LNCAP (cell line): ENCODE data around the gene SELENON.

Experiments
- CTCF ChIP-seq: fragments of 450-650 bp; IDR thresholded peaks from 2 replicates; pipeline ENCODE4 v1.5.1; 2017; ENCODE audit warnings: mild to moderate bottlenecking

The SELENON gene

GRCh38 chr1:25836695-25837094 lies 36.7 kb downstream of the SELENON start:
- no peak for TF ChIP-seq CTCF

- peak; percentile 58 for TF ChIP-seq CTCF
Observed at GRCh38 chr1:25837262-25837875, 37.4 kb downstream of the SELENON start.

- TF ChIP-seq CTCF, result no peak
Observed at GRCh38 chr1:25843483-25843882, 43.5 kb downstream of the SELENON start.

- TF ChIP-seq CTCF, result no peak
Observed at GRCh38 chr1:25844536-25845337, 44.7 kb downstream of the SELENON start.

GRCh38 chr1:25845664-25846063 lies 45.7 kb downstream of the SELENON start:
- no peak for TF ChIP-seq CTCF

GRCh38 chr1:25847929-25848328 lies 47.9 kb downstream of the SELENON start:
- TF ChIP-seq CTCF, result no peak

- TF ChIP-seq CTCF, result no peak
Observed at GRCh38 chr1:25848531-25848930, 48.5 kb downstream of the SELENON start.
